DOHH2 (cell line): ENCODE data around the gene TRIM21.
"Not testable (repeated sequence)": the region's sequence is repeated elsewhere in the genome, so short reads cannot be mapped to it uniquely, and the experiment has no call there.

Source experiments
- H3F3A ChIP-seq: fragments of 200-600 bp; sonication (generic), shearing (Covaris generic); 2 replicates; pipeline ENCODE4 v1.6.0; 2016; ENCODE audit warnings: antibody characterized with exemption, mild to moderate bottlenecking; ENCODE audit not compliant: control insufficient read depth, insufficient read depth
- H3K27ac ChIP-seq: fragments of 200-600 bp; sonication (generic); 2 replicates; pipeline ENCODE4 v1.5.1; 2014; ENCODE audit warnings: low read depth, mild to moderate bottlenecking, low read length, moderate library complexity
- H3K27me3 ChIP-seq: fragments of 200-600 bp; sonication (generic); 2 replicates; pipeline ENCODE4 v1.6.1; 2014; ENCODE audit warnings: mild to moderate bottlenecking, low read length, mixed read lengths; ENCODE audit not compliant: control insufficient read depth
- H3K36me3 ChIP-seq: fragments of 200-600 bp; sonication (generic); 2 replicates; pipeline ENCODE4 v1.6.1; 2014; ENCODE audit warnings: mild to moderate bottlenecking, low read length, moderate library complexity, mixed read lengths; ENCODE audit not compliant: control insufficient read depth
- H3K4me1 ChIP-seq: fragments of 200-600 bp; sonication (generic); 2 replicates; pipeline ENCODE4 v1.6.1; 2014; ENCODE audit warnings: mild to moderate bottlenecking, low read length, mixed read lengths; ENCODE audit not compliant: control insufficient read depth
- H3K4me2 ChIP-seq: fragments of 200-600 bp; sonication (generic); 2 replicates; pipeline ENCODE4 v1.6.0; 2014; ENCODE audit warnings: mild to moderate bottlenecking, low read length, moderate library complexity
- H3K4me3 ChIP-seq: fragments of 200-600 bp; sonication (generic); 2 replicates; pipeline ENCODE4 v1.5.1; 2014; ENCODE audit warnings: mild to moderate bottlenecking, low read length, mixed read lengths
- H3K79me2 ChIP-seq: fragments of 200-600 bp; sonication (generic); 2 replicates; pipeline ENCODE4 v1.6.1; 2014; ENCODE audit warnings: mild to moderate bottlenecking, low read length, mixed read lengths; ENCODE audit not compliant: control insufficient read depth
- H3K9me2 ChIP-seq: fragments of 200-600 bp; sonication (generic); replicated peaks from 2 replicates; pipeline ENCODE4 v1.6.1; 2014; ENCODE audit warnings: mild to moderate bottlenecking, low read length, mixed read lengths; ENCODE audit not compliant: control insufficient read depth
- H3K9me3 ChIP-seq: fragments of 200-600 bp; sonication (generic); 2 replicates; pipeline ENCODE4 v1.6.1; 2014; ENCODE audit warnings: antibody characterized with exemption, low read length, mixed read lengths; ENCODE audit not compliant: control insufficient read depth, insufficient read depth
- H4K20me1 ChIP-seq: fragments of 200-600 bp; sonication (generic); 2 replicates; pipeline ENCODE4 v1.6.0; 2014; ENCODE audit warnings: low read depth, mild to moderate bottlenecking, antibody characterized with exemption, low read length, moderate library complexity; ENCODE audit not compliant: control insufficient read depth, insufficient read depth
- CTCF ChIP-seq: fragments of 200-600 bp; sonication (generic); IDR thresholded peaks from one replicate; pipeline ENCODE4 v1.5.1; 2014; ENCODE audit warnings: antibody characterized with exemption, mild to moderate bottlenecking, low read depth, low read length; ENCODE audit not compliant: poor library complexity, severe bottlenecking
- EZH2phosphoT487 ChIP-seq: fragments of 200-600 bp; sonication (generic); IDR thresholded peaks from 2 replicates; pipeline ENCODE4 v1.6.1; 2017; ENCODE audit warnings: borderline replicate concordance, mild to moderate bottlenecking, antibody characterized with exemption, low read length, moderate library complexity, mixed read lengths

Gene TRIM21

GRCh38 chr11:4370166-4370565 is 23.3 kb downstream of the TRIM21 start:
- H3K9me3 ChIP-seq: no peaks in the 10 kb centered on the region

GRCh38 chr11:4368286-4368685 is 25.2 kb downstream of the TRIM21 start, which contains the start of gene OR52B4:
TSS of gene OR52B4 (minus strand) at chr11:4368386. CDS start at chr11:4368295, 91 bp downstream.
- Histone ChIP-seq H3K27ac (no peak within 1 kb of the TSS), H3K4me1 (no peaks in the 10 kb centered on the region), H3K27me3 (no peaks in the 10 kb centered on the region), H3K4me2 (no peak within 1 kb of the TSS), H3K36me3 (no peaks in the 10 kb centered on the region), H3K9me3 (no peaks in the 10 kb centered on the region), H3K79me2 (no peaks in the 10 kb centered on the region), H3K4me3 (no peak within 1 kb of the TSS), H4K20me1 (no peaks in the 10 kb centered on the region), H3F3A (no peaks in the 10 kb centered on the region), H3K9me2 (no peaks in the 10 kb centered on the region)
- TF ChIP-seq CTCF (no peak), EZH2phosphoT487 (no peak)

More at GRCh38 chr11:4370166-4370565, 23.3 kb downstream of the TRIM21 start:
- Histone ChIP-seq H3F3A (no peaks in the 10 kb centered on the region), H3K9me2 (no peaks in the 10 kb centered on the region), H3K4me3 (no peak overlapping the region), H3K27ac (no peak overlapping the region), H4K20me1 (no peaks in the 10 kb centered on the region), H3K36me3 (no peaks in the 10 kb centered on the region), H3K79me2 (no peaks in the 10 kb centered on the region), H3K27me3 (no peaks in the 10 kb centered on the region), H3K4me1 (no peaks in the 10 kb centered on the region), H3K4me2 (no peak overlapping the region)
- TF ChIP-seq EZH2phosphoT487 (no peak), CTCF (no peak)

GRCh38 chr11:4348142-4348541 is 45.4 kb downstream of the TRIM21 start:
- H4K20me1 ChIP-seq, H3K4me3 ChIP-seq, H3F3A ChIP-seq, H3K36me3 ChIP-seq, H3K27ac ChIP-seq, H3K79me2 ChIP-seq, H3K4me1 ChIP-seq, H3K27me3 ChIP-seq, H3K9me3 ChIP-seq, H3K4me2 ChIP-seq, H3K9me2 ChIP-seq: not testable (repeated sequence)

- not testable (repeated sequence) for H3K4me2 ChIP-seq, H3K9me3 ChIP-seq, H3K27me3 ChIP-seq, H4K20me1 ChIP-seq, H3F3A ChIP-seq, H3K4me3 ChIP-seq, H3K27ac ChIP-seq, H3K79me2 ChIP-seq, H3K4me1 ChIP-seq, H3K36me3 ChIP-seq, H3K9me2 ChIP-seq
These were observed 48.1 kb downstream of the TRIM21 start for GRCh38 chr11:4345366-4345765.
